ENCODE measurements around the gene CDH22.

DNA sequence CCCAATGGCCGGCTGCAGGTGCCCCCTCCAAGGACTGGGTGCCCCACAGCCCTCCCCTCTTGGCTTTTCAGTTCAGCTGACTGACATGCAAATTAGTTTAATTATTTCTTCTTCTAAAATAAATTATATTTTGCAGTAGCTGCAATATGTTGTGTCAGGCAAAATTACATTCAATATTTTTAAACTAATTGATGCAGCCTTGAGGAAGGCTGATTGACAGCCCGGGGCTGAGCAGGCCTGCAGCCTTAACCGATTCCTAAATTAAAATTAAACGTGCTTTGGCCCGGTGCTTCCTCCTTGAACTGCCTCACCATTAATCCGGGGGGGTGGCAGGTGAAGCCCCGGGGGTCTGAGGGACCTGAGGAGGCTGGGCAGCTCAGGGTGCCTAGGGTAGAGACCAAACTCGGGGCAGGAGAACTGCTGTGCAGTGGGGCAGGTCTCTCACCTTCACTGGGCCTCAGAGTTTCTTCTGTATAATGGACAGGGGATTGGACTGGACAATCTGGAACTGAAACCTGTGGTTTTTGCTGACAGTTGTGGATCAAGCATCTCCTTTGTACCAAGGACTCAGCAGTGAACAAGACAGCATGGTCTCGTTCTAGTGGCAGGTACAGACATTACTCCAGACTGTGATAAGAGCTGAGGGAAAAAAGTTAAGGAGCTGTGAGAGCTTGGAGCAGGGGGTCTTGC is 117.7 kb downstream of the CDH22 start:
- TF ChIP-seq, protein P1, sequence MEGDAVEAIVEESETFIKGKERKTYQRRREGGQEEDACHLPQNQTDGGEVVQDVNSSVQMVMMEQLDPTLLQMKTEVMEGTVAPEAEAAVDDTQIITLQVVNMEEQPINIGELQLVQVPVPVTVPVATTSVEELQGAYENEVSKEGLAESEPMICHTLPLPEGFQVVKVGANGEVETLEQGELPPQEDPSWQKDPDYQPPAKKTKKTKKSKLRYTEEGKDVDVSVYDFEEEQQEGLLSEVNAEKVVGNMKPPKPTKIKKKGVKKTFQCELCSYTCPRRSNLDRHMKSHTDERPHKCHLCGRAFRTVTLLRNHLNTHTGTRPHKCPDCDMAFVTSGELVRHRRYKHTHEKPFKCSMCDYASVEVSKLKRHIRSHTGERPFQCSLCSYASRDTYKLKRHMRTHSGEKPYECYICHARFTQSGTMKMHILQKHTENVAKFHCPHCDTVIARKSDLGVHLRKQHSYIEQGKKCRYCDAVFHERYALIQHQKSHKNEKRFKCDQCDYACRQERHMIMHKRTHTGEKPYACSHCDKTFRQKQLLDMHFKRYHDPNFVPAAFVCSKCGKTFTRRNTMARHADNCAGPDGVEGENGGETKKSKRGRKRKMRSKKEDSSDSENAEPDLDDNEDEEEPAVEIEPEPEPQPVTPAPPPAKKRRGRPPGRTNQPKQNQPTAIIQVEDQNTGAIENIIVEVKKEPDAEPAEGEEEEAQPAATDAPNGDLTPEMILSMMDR (IDR thresholded peaks at IDR 0.05): no peak
- TF ChIP-seq POLR2A (IDR thresholded peaks at IDR 0.05): no peak
